H1 (cell line): ENCODE results near the gene SIX1. TPM values are rescaled to one million over a fixed set of nuclear protein-coding genes. Genes with fewer than 3 reads are reported as not detected.

ENCODE experiments used
- BRCA1 ChIP-seq: IDR thresholded peaks from 2 replicates; pipeline ENCODE4 v1.6.1; 2012; ENCODE audit warnings: low read depth, low read length, improper control_type of control experiment
- EP300 ChIP-seq, 2 experiments: IDR thresholded peaks; 1 replicate in 1 of 2; 2 replicates in 1 of 2; pipeline ENCODE4 v1.6.1; 2011 to 2012; ENCODE audit warnings: low read depth in 2 of 2, low read length in 2 of 2, mild to moderate bottlenecking in 2 of 2, borderline replicate concordance in 1 of 2, inconsistent platforms in 1 of 2, moderate library complexity in 1 of 2
- HDAC6 ChIP-seq: IDR thresholded peaks from one replicate; pipeline ENCODE4 v1.7.1; 2012; ENCODE audit warnings: low read depth, mild to moderate bottlenecking, inconsistent platforms, low read length, moderate library complexity
- ZNF274 ChIP-seq: IDR thresholded peaks from 2 replicates; pipeline ENCODE4 v1.7.0; 2012; ENCODE audit warnings: low read length, borderline replicate concordance; ENCODE audit errors: extremely low read depth
- polyA plus RNA-seq, 7 experiments: library from polyadenylated mRNA; depleted of rRNA in 3 of 7; stranded (reverse) in 5 of 7; unstranded in 2 of 7; fragments of >200 nt in 5 of 7; fragments of 200-250 nt in 2 of 7; gene quantifications; 1 replicate in 5 of 7; 2 replicates in 1 of 7; 4 replicates in 1 of 7; pipeline versions ENCODE4 v1.2.1 to v1.2.3, GENCODE V29; 2011 to 2013; ENCODE audit warnings: missing spikeins in 2 of 7, mixed read lengths in 2 of 7
- total RNA-seq: library from RNA; stranded (reverse); fragmentation: NEBNext Ultra II Directional; extraction: Animal tissue kit (Norgen Biotek cat#: 25700); gene quantifications from 2 replicates; pipeline ENCODE4 v1.2.1, GENCODE V29; 2021

The SIX1 gene
- total and polyA plus RNA-seq, 2 of the 8 experiments (the other 6 are each of a cell fraction or from before 2014, with no cell fraction given), result 0.03 to 0.69 TPM

DNA sequence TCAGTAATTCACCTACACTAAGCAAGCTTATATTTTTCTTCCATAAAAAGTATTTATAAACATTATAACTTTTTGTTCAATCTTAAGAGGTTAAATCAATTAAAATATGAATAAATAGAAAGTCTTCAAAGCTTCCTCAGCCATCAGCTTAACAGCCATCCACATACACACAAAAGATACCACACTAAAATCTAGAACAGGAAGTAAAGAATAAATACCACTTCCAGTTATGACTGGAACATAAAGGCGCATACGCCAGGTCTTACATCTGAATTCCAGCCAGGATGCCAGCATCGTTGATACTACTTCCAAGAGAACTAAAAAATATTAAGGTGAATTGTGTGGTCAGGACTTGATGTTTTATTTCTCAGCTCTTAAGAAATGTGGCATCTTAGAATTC is 17.0 kb downstream of the SIX1 start (continued):
- TF ChIP-seq ZNF274, result no peak
- no peak for TF ChIP-seq BRCA1
- no peak for TF ChIP-seq HDAC6
- TF ChIP-seq EP300 (IDR thresholded peaks at IDR 0.05; ENCODE audit: borderline replicate concordance in 1 of 2, low read depth in 2 of 2, low read length in 2 of 2), result no peak
